OCI-LY7 (cell line): ENCODE measurements around the gene ZNF778.

Experiments used
- EZH2phosphoT487 ChIP-seq: fragments of 200-600 bp; sonication (generic); IDR thresholded peaks from 2 replicates; pipeline ENCODE4 v1.6.1; 2018; ENCODE audit warnings: low read depth, borderline replicate concordance, mild to moderate bottlenecking, mixed run types, antibody characterized with exemption, low read length, moderate library complexity, mixed read lengths
- TF ChIP-seq, protein P1 (sequence below): fragments of 200-600 bp; sonication (generic); conservative IDR thresholded peaks from 2 replicates; pipeline ENCODE4 v1.5.1; 2014; ENCODE audit warnings: mild to moderate bottlenecking, antibody characterized with exemption, low read length, moderate library complexity, mixed read lengths

DNA sequence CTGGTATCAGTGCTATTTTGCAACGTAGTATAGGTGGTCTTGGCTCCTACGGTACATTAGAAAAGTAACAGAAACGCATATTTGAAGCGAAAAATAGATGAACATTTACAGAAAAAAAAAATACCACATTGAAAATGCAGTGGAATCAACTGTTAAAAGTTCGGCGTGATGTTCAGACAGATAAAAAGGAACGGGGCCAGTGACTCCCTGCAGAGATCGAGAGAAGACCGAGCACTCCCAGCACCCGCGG is 440 bp upstream of the ZNF778 start:
- no peak for TF ChIP-seq EZH2phosphoT487
- TF ChIP-seq, protein P1, sequence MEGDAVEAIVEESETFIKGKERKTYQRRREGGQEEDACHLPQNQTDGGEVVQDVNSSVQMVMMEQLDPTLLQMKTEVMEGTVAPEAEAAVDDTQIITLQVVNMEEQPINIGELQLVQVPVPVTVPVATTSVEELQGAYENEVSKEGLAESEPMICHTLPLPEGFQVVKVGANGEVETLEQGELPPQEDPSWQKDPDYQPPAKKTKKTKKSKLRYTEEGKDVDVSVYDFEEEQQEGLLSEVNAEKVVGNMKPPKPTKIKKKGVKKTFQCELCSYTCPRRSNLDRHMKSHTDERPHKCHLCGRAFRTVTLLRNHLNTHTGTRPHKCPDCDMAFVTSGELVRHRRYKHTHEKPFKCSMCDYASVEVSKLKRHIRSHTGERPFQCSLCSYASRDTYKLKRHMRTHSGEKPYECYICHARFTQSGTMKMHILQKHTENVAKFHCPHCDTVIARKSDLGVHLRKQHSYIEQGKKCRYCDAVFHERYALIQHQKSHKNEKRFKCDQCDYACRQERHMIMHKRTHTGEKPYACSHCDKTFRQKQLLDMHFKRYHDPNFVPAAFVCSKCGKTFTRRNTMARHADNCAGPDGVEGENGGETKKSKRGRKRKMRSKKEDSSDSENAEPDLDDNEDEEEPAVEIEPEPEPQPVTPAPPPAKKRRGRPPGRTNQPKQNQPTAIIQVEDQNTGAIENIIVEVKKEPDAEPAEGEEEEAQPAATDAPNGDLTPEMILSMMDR = no peak
